ENCODE measurements around the gene LAMC3.

The LAMC3 gene

GRCh38 chr9:131045300-131046092 lies 36.5 kb downstream of the LAMC3 start:
- peak; percentile 36 for DNase-seq (ENCODE audit: low read depth)

GRCh38 chr9:131046093-131046380 lies 37.1 kb downstream of the LAMC3 start:
- DNase-seq (ENCODE audit: low read depth), result no peak

GRCh38 chr9:131046581-131047202 lies 37.7 kb downstream of the LAMC3 start:
- peak; percentile 73 for DNase-seq (ENCODE audit: low read depth)

- no peak for DNase-seq (ENCODE audit: low read depth)
These were observed 39.4 kb downstream of the LAMC3 start for GRCh38 chr9:131048332-131048731.

- no peak for DNase-seq (ENCODE audit: low read depth)
These were observed 39.8 kb downstream of the LAMC3 start for GRCh38 chr9:131048820-131049219.

GRCh38 chr9:131049829-131050715 lies 41.1 kb downstream of the LAMC3 start:
- DNase-seq (ENCODE audit: low read depth), result no peak

GRCh38 chr9:131050831-131051230 lies 41.9 kb downstream of the LAMC3 start:
- DNase-seq (ENCODE audit: low read depth), result no peak

GRCh38 chr9:131051592-131052517 lies 42.9 kb downstream of the LAMC3 start:
- DNase-seq (ENCODE audit: low read depth), result no peak

- DNase-seq (ENCODE audit: low read depth), result no peak
These were observed 44.9 kb downstream of the LAMC3 start for GRCh38 chr9:131053896-131054295.

GRCh38 chr9:131056781-131057506 lies 48.0 kb downstream of the LAMC3 start:
- DNase-seq (ENCODE audit: low read depth), result no peak

GRCh38 chr9:131060900-131061630 lies 52.1 kb downstream of the LAMC3 start:
- DNase-seq (ENCODE audit: low read depth), result no peak

GRCh38 chr9:131062969-131063368 lies 54.0 kb downstream of the LAMC3 start:
- DNase-seq (ENCODE audit: low read depth), result no peak

- DNase-seq (ENCODE audit: low read depth), result no peak
These were observed 56.6 kb downstream of the LAMC3 start for GRCh38 chr9:131065599-131065998.

GRCh38 chr9:131067625-131068024 lies 58.7 kb downstream of the LAMC3 start:
- DNase-seq (ENCODE audit: low read depth), result no peak

- no peak for DNase-seq (ENCODE audit: low read depth)
These were observed 59.3 kb downstream of the LAMC3 start for GRCh38 chr9:131068076-131068816.

GRCh38 chr9:131069699-131070098 lies 60.7 kb downstream of the LAMC3 start:
- no peak for DNase-seq (ENCODE audit: low read depth)

GRCh38 chr9:131072107-131072870 lies 63.3 kb downstream of the LAMC3 start:
- no peak for DNase-seq (ENCODE audit: low read depth)

- DNase-seq (ENCODE audit: low read depth), result no peak
These were observed 63.9 kb downstream of the LAMC3 start for GRCh38 chr9:131072871-131073237.
